HepG2 (cell line): ENCODE results near the gene DKKL1. TPM values are rescaled to one million over a fixed set of nuclear protein-coding genes. Genes with fewer than 3 reads are reported as not detected.
A peak's percentile ranks its signal among the peaks of the same experiment; 100 is the strongest.

Experiments
- DNMT1 ChIP-seq: sonication (generic); formaldehyde crosslinking; IDR thresholded peaks from 2 replicates; pipeline ENCODE4 v1.5.1; 2020; ENCODE audit warnings: mild to moderate bottlenecking, missing genetic modification reagents
- KAT7 ChIP-seq: IDR thresholded peaks from 2 replicates; pipeline ENCODE4 v1.6.1; 2018; ENCODE audit warnings: borderline replicate concordance, missing compliant biosample characterization
- KLF11 ChIP-seq: IDR thresholded peaks from 2 replicates; pipeline ENCODE4 v1.6.1; 2016; ENCODE audit warnings: missing compliant biosample characterization
- RELA ChIP-seq: sonication (generic); formaldehyde crosslinking; IDR thresholded peaks from 2 replicates; pipeline ENCODE4 v1.4.0; 2020; ENCODE audit warnings: missing genetic modification reagents
- ZBTB7A ChIP-seq: sonication (generic); formaldehyde crosslinking; IDR thresholded peaks from 2 replicates; pipeline ENCODE4 v1.8.0; 2022; ENCODE audit warnings: mild to moderate bottlenecking, missing genetic modification reagents
- ZNF292 ChIP-seq: sonication (generic); formaldehyde crosslinking; IDR thresholded peaks from 2 replicates; pipeline ENCODE4 v1.8.1; 2022; ENCODE audit warnings: mild to moderate bottlenecking, low read depth, missing genetic modification reagents, borderline replicate concordance
- ZSCAN21 ChIP-seq: sonication (generic); formaldehyde crosslinking; IDR thresholded peaks from 2 replicates; pipeline ENCODE4 v1.8.0; 2022; ENCODE audit warnings: mild to moderate bottlenecking, missing genetic modification reagents, moderate library complexity, borderline replicate concordance
- polyA plus RNA-seq, 8 experiments: library from polyadenylated mRNA; depleted of rRNA in 3 of 8; stranded (reverse) in 7 of 8; unstranded in 1 of 8; fragments of >200 nt; fragmentation: Illumina TruSeq in 4 of 8; extraction: Trizol in 4 of 8; gene quantifications; 2 replicates each; pipeline versions ENCODE4 v1.2.1 to v1.2.3, GENCODE V29; 2011 to 2016; ENCODE audit warnings: low read depth in 4 of 8, missing spikeins in 1 of 8, mixed read lengths in 1 of 8; ENCODE audit not compliant: insufficient read depth in 1 of 8
- total RNA-seq, 5 experiments: library from RNA; depleted of rRNA; stranded (reverse); fragments of >200 nt; fragmentation: Illumina TruSeq; extraction: Trizol; gene quantifications; 2 replicates each; pipeline ENCODE4 v1.2.3, GENCODE V29; 2016; ENCODE audit warnings: low read depth in 1 of 5
- TF ChIP-seq, protein P1 (sequence below): fragments of 450-650 bp; IDR thresholded peaks from 2 replicates; pipeline ENCODE4 v1.6.1; 2017
- TF ChIP-seq, protein P2 (sequence below): sonication (generic); formaldehyde crosslinking; IDR thresholded peaks from 2 replicates; pipeline ENCODE4 v1.4.0; 2020; ENCODE audit warnings: mild to moderate bottlenecking, missing genetic modification reagents
- TF ChIP-seq, protein P3 (sequence below): sonication (generic); formaldehyde crosslinking; IDR thresholded peaks from 2 replicates; pipeline ENCODE4 v1.8.1; 2022; ENCODE audit warnings: mild to moderate bottlenecking, missing genetic modification reagents
- TF ChIP-seq, protein P4 (sequence below): sonication (generic); formaldehyde crosslinking; conservative IDR thresholded peaks from 2 replicates; pipeline ENCODE4 v1.4.0; 2020; ENCODE audit warnings: missing genetic modification reagents
- TF ChIP-seq, protein P5 (sequence below): sonication (generic); formaldehyde crosslinking; IDR thresholded peaks from 2 replicates; pipeline ENCODE4 v1.5.0; 2020; ENCODE audit warnings: mild to moderate bottlenecking, missing genetic modification reagents, borderline replicate concordance

The DKKL1 gene
- total and polyA plus RNA-seq, 2 of the 13 experiments (the other 11 are each of a cell fraction or from before 2014, with no cell fraction given) = 0.30 to 0.31 TPM

DNA sequence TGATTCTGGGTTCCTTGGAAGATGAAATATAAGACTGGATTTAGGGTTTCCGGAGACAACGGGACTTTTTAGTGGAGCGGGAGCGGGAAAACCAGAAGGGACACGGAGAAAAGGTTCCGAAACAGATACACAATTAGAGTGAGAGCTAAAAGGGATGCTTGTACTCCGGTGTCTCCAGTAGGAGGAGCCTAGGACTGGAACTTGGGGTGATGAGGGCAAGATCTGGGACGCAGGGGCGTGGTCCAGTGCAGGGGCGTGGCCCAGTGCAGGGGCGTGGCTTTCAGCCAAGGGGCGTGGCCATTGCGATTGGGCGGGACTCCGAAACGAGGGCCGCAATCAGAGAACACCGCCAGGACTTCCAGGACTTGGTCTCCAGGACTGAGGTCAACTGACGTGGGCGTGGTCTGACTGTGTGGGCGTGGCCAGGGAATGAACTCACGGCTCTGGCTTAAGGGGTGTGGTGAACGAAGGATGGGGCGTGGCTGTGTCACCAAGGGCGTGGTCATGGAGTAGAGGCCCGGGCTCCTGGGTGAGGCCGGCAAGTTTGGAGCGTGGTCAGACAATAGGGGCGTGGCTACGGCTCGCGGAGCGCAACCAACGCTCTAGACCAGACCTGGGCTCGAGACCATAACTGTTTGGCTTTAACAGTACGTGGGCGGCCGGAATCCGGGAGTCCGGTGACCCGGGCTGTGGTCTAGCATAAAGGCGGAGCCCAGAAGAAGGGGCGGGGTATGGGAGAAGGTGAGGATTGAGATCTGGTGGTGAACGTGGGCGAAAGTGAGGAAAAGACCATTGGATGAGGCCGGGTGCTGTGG is at the start of gene DKKL1 (continued):
- TF ChIP-seq, protein P1, sequence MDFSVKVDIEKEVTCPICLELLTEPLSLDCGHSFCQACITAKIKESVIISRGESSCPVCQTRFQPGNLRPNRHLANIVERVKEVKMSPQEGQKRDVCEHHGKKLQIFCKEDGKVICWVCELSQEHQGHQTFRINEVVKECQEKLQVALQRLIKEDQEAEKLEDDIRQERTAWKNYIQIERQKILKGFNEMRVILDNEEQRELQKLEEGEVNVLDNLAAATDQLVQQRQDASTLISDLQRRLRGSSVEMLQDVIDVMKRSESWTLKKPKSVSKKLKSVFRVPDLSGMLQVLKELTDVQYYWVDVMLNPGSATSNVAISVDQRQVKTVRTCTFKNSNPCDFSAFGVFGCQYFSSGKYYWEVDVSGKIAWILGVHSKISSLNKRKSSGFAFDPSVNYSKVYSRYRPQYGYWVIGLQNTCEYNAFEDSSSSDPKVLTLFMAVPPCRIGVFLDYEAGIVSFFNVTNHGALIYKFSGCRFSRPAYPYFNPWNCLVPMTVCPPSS = no peak
- TF ChIP-seq ZSCAN21 (CRISPR knock-in tag) (no peak), KLF11 (CRISPR knock-in tag) (no peak), ZNF292 (no peak), RELA (no peak), ZBTB7A (CRISPR knock-in tag) (no peak), KAT7 (CRISPR knock-in tag) (no peak), DNMT1 (no peak)
- TF ChIP-seq, protein P2, sequence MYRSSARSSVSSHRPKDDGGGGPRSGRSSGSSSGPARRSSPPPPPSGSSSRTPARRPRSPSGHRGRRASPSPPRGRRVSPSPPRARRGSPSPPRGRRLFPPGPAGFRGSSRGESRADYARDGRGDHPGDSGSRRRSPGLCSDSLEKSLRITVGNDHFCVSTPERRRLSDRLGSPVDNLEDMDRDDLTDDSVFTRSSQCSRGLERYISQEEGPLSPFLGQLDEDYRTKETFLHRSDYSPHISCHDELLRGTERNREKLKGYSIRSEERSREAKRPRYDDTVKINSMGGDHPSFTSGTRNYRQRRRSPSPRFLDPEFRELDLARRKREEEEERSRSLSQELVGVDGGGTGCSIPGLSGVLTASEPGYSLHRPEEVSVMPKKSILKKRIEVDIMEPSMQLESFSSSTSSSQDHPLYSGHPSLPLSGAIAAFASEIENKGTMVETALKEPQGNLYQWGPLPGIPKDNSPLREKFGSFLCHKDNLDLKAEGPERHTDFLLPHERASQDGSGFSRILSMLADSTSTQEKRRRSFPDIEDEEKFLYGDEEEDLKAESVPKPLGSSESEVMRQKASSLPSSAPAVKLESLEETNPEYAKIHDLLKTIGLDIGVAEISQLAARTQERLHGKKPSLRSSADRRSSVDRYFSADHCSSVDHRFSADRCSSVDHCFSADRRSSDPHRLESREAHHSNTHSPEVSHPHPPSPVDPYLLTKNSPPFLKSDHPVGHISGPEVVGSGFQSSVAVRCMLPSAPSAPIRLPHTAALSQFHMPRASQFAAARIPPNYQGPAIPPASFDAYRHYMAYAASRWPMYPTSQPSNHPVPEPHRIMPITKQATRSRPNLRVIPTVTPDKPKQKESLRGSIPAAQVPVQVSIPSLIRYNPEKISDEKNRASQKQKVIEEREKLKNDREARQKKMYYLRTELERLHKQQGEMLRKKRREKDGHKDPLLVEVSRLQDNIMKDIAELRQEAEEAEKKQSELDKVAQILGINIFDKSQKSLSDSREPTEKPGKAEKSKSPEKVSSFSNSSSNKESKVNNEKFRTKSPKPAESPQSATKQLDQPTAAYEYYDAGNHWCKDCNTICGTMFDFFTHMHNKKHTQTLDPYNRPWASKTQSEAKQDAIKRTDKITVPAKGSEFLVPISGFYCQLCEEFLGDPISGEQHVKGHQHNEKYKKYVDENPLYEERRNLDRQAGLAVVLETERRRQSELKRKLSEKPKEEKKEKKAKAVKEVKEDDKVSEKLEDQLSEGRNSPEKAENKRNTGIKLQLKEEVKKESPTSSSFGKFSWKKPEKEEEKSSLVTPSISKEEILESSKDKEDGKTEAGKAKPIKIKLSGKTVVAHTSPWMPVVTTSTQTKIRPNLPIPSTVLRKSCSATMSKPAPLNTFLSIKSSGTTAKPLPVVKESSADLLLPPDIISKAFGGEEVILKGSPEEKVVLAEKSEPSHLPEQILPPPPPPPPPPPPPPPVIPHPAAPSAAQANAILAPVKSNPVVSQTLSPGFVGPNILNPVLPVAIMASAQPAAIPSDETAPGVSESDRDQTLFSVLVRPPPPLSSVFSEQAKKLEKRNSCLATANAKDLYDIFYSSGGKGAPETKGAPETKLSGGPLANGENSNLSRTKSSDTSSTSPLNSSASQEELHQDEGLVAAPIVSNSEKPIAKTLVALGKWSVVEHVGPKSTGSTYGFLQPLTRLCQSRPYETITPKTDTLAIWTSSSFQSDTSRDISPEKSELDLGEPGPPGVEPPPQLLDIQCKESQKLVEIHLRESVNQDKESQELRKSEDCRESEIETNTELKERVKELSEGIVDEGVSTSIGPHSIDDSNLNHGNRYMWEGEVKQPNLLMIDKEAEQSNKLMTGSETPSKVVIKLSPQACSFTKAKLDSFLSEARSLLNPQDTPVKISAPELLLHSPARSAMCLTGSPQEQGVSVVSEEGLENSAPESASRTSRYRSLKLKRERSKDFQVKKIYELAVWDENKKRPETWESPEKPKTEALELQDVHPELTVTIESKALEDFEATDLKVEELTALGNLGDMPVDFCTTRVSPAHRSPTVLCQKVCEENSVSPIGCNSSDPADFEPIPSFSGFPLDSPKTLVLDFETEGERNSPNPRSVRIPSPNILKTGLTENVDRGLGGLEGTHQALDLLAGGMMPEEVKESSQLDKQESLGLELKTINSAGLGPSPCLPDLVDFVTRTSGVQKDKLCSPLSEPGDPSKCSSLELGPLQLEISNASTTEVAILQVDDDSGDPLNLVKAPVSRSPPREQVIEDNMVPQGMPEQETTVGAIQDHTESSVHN = no peak
- TF ChIP-seq, protein P3, sequence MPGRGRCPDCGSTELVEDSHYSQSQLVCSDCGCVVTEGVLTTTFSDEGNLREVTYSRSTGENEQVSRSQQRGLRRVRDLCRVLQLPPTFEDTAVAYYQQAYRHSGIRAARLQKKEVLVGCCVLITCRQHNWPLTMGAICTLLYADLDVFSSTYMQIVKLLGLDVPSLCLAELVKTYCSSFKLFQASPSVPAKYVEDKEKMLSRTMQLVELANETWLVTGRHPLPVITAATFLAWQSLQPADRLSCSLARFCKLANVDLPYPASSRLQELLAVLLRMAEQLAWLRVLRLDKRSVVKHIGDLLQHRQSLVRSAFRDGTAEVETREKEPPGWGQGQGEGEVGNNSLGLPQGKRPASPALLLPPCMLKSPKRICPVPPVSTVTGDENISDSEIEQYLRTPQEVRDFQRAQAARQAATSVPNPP (CRISPR knock-in tag) = no peak
- TF ChIP-seq, protein P4, sequence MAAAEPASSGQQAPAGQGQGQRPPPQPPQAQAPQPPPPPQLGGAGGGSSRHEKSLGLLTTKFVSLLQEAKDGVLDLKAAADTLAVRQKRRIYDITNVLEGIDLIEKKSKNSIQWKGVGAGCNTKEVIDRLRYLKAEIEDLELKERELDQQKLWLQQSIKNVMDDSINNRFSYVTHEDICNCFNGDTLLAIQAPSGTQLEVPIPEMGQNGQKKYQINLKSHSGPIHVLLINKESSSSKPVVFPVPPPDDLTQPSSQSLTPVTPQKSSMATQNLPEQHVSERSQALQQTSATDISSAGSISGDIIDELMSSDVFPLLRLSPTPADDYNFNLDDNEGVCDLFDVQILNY (CRISPR knock-in tag) = no peak
- TF ChIP-seq, protein P5, sequence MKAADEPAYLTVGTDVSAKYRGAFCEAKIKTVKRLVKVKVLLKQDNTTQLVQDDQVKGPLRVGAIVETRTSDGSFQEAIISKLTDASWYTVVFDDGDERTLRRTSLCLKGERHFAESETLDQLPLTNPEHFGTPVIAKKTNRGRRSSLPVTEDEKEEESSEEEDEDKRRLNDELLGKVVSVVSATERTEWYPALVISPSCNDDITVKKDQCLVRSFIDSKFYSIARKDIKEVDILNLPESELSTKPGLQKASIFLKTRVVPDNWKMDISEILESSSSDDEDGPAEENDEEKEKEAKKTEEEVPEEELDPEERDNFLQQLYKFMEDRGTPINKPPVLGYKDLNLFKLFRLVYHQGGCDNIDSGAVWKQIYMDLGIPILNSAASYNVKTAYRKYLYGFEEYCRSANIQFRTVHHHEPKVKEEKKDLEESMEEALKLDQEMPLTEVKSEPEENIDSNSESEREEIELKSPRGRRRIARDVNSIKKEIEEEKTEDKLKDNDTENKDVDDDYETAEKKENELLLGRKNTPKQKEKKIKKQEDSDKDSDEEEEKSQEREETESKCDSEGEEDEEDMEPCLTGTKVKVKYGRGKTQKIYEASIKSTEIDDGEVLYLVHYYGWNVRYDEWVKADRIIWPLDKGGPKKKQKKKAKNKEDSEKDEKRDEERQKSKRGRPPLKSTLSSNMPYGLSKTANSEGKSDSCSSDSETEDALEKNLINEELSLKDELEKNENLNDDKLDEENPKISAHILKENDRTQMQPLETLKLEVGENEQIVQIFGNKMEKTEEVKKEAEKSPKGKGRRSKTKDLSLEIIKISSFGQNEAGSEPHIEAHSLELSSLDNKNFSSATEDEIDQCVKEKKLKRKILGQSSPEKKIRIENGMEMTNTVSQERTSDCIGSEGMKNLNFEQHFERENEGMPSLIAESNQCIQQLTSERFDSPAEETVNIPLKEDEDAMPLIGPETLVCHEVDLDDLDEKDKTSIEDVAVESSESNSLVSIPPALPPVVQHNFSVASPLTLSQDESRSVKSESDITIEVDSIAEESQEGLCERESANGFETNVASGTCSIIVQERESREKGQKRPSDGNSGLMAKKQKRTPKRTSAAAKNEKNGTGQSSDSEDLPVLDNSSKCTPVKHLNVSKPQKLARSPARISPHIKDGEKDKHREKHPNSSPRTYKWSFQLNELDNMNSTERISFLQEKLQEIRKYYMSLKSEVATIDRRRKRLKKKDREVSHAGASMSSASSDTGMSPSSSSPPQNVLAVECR = peak; percentile 57; the same call in 1 of the 2 replicates
